Neuronal stem cell (in vitro differentiated cells): Measurements from ENCODE around the gene MEGF11.

Source experiments
- DNase-seq: peaks from one replicate; pipeline ENCODE4 v3.0.0-alpha.2; 2013; ENCODE audit warnings: low spot score
- H2AFZ ChIP-seq: one replicate; pipeline ENCODE4 v1.6.1; 2013; ENCODE audit warnings: mild to moderate bottlenecking, low read length, inconsistent platforms
- H2AK5ac ChIP-seq: 2 replicates; pipeline ENCODE4 v1.6.1; 2013; ENCODE audit warnings: low read depth, mild to moderate bottlenecking, inconsistent platforms, low read length, moderate library complexity, mixed read lengths
- H2BK120ac ChIP-seq: 2 replicates; pipeline ENCODE4 v1.6.1; 2013; ENCODE audit warnings: low read depth, mild to moderate bottlenecking, inconsistent platforms, low read length, moderate library complexity, mixed read lengths
- H2BK12ac ChIP-seq: one replicate; pipeline ENCODE4 v1.6.1; 2013; ENCODE audit warnings: low read length, inconsistent platforms
- H2BK15ac ChIP-seq: 2 replicates; pipeline ENCODE4 v1.6.1; 2013; ENCODE audit warnings: mild to moderate bottlenecking, low read length, inconsistent platforms, mixed read lengths
- H2BK5ac ChIP-seq: one replicate; pipeline ENCODE4 v1.6.1; 2013; ENCODE audit warnings: inconsistent platforms, mild to moderate bottlenecking, low read length, moderate library complexity
- H3K14ac ChIP-seq: one replicate; pipeline ENCODE4 v1.6.1; 2013; ENCODE audit warnings: low read length, inconsistent platforms
- H3K18ac ChIP-seq: 2 replicates; pipeline ENCODE4 v1.6.1; 2013; ENCODE audit warnings: low read length, inconsistent platforms
- H3K23ac ChIP-seq: 2 replicates; pipeline ENCODE4 v1.6.1; 2013; ENCODE audit warnings: low read depth, mild to moderate bottlenecking, mixed read lengths, low read length, inconsistent platforms; ENCODE audit not compliant: poor library complexity
- H3K27ac ChIP-seq: replicated peaks from 3 replicates; pipeline ENCODE4 v1.5.1; 2013; ENCODE audit warnings: low read length, inconsistent platforms
- H3K27me3 ChIP-seq, 3 experiments: 2 replicates each; pipeline ENCODE4 v1.6.1; 2013; ENCODE audit warnings: low read length in 3 of 3, mild to moderate bottlenecking in 2 of 3, inconsistent platforms in 1 of 3, low read depth in 1 of 3, mixed read lengths in 1 of 3, moderate library complexity in 1 of 3; ENCODE audit not compliant: control insufficient read depth in 3 of 3, insufficient read depth in 3 of 3
- H3K36me3 ChIP-seq, 2 donors: replicated peaks in 1 of 2; 2 replicates each; pipeline ENCODE4 v1.6.1; 2013; ENCODE audit warnings: low read length in 2 of 2; ENCODE audit not compliant: control insufficient read depth in 2 of 2, insufficient read depth in 2 of 2
- H3K4ac ChIP-seq: 2 replicates; pipeline ENCODE4 v1.6.1; 2013; ENCODE audit warnings: inconsistent platforms, mild to moderate bottlenecking, low read length, moderate library complexity
- H3K4me1 ChIP-seq, 2 donors: 1 replicate in 1 of 2; 2 replicates in 1 of 2; pipeline ENCODE4 v1.6.1; 2013; ENCODE audit warnings: low read length in 2 of 2, low read depth in 1 of 2; ENCODE audit not compliant: control insufficient read depth in 2 of 2, insufficient read depth in 1 of 2
- H3K4me2 ChIP-seq: one replicate; pipeline ENCODE4 v1.6.1; 2013; ENCODE audit warnings: mild to moderate bottlenecking, low read length, inconsistent platforms; ENCODE audit not compliant: insufficient read depth, poor library complexity, severe bottlenecking
- H3K4me3 ChIP-seq, 2 donors: 2 replicates each; pipeline ENCODE4 v1.5.1; 2013; ENCODE audit warnings: low read length in 2 of 2, mild to moderate bottlenecking in 2 of 2, inconsistent platforms in 1 of 2, moderate library complexity in 1 of 2
- H3K79me1 ChIP-seq: one replicate; pipeline ENCODE4 v1.6.1; 2013; ENCODE audit warnings: low read depth, mild to moderate bottlenecking, inconsistent platforms, low read length, moderate library complexity
- H3K9ac ChIP-seq: one replicate; pipeline ENCODE4 v1.6.1; 2013; ENCODE audit warnings: mild to moderate bottlenecking, low read depth, low read length, inconsistent platforms; ENCODE audit not compliant: poor library complexity
- H3K9me3 ChIP-seq, 2 donors: replicated peaks in 1 of 2; 2 replicates each; pipeline versions ENCODE3 to v1.6.1; 2013; ENCODE audit warnings: low read length in 2 of 2, mild to moderate bottlenecking in 2 of 2, inconsistent platforms in 1 of 2, low read depth in 1 of 2, mixed read lengths in 1 of 2, moderate library complexity in 1 of 2; ENCODE audit not compliant: control insufficient read depth in 2 of 2, insufficient read depth in 1 of 2
- H4K8ac ChIP-seq: one replicate; pipeline ENCODE4 v1.6.1; 2013; ENCODE audit warnings: low read depth, mild to moderate bottlenecking, inconsistent platforms, low read length, moderate library complexity
- H4K91ac ChIP-seq: one replicate; pipeline ENCODE4 v1.6.1; 2013; ENCODE audit warnings: low read length, low read depth, mild to moderate bottlenecking, inconsistent platforms; ENCODE audit not compliant: poor library complexity
- WGBS, 2 donors: extraction: QIAGEN DNeasy Blood & Tissue Kit; methylation state at CpG; one replicate each; pipeline ENCODE4 v1.1.7; 2013; ENCODE audit warnings: missing lambda C conversion rate in 2 of 2, mixed read lengths in 1 of 2; ENCODE audit not compliant: insufficient read length in 2 of 2, insufficient replicate concordance in 1 of 2; ENCODE audit errors: extremely low coverage in 2 of 2; 5-methylcytosine and 5-hydroxymethylcytosine counted together

The MEGF11 gene

DNA sequence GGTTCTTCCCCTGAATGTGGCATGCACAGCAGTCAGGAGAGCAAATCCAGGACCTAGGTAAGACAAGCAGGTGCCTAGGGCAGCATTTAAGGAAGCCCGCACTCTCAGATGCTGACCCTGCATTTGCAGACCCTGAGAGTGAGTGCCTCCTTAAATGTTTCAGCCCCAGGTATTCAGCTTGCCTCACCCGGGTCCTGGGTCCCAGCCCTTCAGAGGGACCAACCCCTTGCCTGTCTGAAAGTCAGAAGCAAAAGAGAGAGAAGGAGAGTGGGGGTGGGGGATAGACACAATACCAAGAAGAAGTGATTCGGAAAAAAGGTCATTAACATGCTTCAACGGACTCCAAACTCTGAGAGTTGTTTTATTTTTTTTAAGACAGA, 75.0 kb downstream of the MEGF11 start:
- Histone ChIP-seq H2BK5ac (no peak overlapping the region), H3K4me3 (no peak overlapping the region), H3K27ac (no peak overlapping the region), H2BK120ac (no peak overlapping the region), H3K27me3 (peaks cover 0 to 46% (median 0%) of the 10 kb centered on the region in 3 experiments), H4K91ac (no peak overlapping the region), H3K79me1 (no peaks in the 10 kb centered on the region), H3K4me1 (peaks cover 5 to 6% of the 10 kb centered on the region in 2 donors), H2AFZ (no peak overlapping the region), H4K8ac (no peak overlapping the region), H3K18ac (no peak overlapping the region), H3K9ac (no peak overlapping the region), H2BK15ac (no peak overlapping the region), H2BK12ac (no peak overlapping the region), H3K36me3 (no peaks in the 10 kb centered on the region), H3K23ac (no peak overlapping the region), H3K4ac (no peak overlapping the region), H3K9me3 (no peaks in the 10 kb centered on the region), H3K4me2 (no peak overlapping the region), H2AK5ac (no peak overlapping the region), H3K14ac (no peak overlapping the region)
- no CpG with 5 or more reads among the region's 4 CpGs for WGBS, 2 donors
- DNase-seq = no peak

DNA sequence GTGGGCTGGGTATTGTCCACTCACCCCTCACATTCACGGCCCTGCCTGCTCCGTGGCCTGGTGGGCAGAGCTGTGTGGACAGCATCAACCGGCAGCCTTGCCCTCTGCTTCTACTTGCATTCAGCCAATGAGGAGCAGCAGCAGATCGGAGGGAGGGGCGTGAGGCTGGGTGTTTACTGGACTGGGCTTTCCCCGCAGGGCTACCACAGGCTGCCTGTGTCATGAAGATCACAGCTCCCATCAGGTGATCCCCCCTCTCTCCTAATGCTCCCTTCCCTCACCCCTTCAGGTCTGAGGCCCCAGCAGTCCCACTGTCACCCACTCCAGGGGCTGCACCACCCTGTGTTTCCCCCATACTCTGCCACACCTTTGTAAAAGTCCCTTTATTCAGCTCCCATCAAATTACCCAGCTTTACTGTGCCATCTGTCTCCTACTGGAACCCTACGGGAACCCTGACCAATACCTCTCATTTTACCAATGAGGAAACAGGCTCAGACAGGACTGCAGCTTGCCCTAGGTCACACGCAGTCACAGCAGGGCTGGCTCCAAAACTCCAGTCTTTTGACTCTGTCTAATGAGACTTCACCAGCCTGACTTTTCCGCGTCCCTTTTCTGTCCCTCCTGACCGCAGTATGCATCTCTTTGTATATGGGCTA, 81.1 kb downstream of the MEGF11 start:
- Histone ChIP-seq H3K79me1 (peaks cover 1% of the 10 kb centered on the region), H4K8ac (no peak overlapping the region), H3K4ac (peak overlapping the region; percentile 28), H2AK5ac (no peak overlapping the region), H2BK120ac (no peak overlapping the region), H3K27ac (no peak overlapping the region), H3K4me3 (no peak overlapping the region), H2BK15ac (peak overlapping the region; percentile 1), H3K4me2 (no peak overlapping the region), H3K27me3 (peaks cover 0 to 30% (median 3%) of the 10 kb centered on the region in 3 experiments), H3K18ac (peak overlapping the region; percentile 90), H2BK12ac (peak overlapping the region; percentile 23), H3K23ac (peak overlapping the region; percentile 56), H2AFZ (no peak overlapping the region), H3K14ac (peak overlapping the region; percentile 94), H3K36me3 (no peaks in the 10 kb centered on the region), H2BK5ac (peak overlapping the region; percentile 0), H3K4me1 (peaks cover 0 to 5% of the 10 kb centered on the region in 2 donors), H3K9me3 (no peaks in the 10 kb centered on the region), H3K9ac (no peak overlapping the region), H4K91ac (peak overlapping the region; percentile 85)
- no peak for DNase-seq
- WGBS, 2 donors = no CpG with 5 or more reads among the region's 11 CpGs

DNA sequence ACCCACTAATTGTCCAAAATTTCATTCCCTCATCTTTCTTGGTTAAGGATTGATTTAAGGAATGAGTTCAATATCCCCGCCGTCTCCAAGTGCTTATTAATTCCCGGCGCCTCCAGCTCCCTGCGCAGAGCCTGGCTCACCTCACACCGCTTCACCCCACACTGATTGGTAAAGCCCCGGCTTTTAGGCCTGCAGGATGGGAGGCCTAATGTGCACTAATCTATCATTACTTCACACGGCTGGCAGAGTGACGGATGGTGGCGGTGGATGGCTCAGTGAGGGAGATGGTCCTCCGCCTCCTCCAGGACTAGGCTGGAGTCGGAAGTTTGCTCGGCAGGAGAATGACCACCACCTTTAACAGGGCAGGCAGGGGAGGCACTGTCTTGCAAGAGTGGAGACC, 81.7 kb downstream of the MEGF11 start:
- H3K9me3 ChIP-seq = no peaks in the 10 kb centered on the region
- no peak overlapping the region for H2AK5ac ChIP-seq
- H2BK5ac ChIP-seq = peak overlapping the region; percentile 0
- H3K27me3 ChIP-seq = peaks cover 0 to 30% (median 3%) of the 10 kb centered on the region in 3 experiments
- H2BK15ac ChIP-seq = peak overlapping the region; percentile 1
- peak overlapping the region; percentile 90 for H3K18ac ChIP-seq
- peaks cover 1% of the 10 kb centered on the region for H3K79me1 ChIP-seq
- H4K8ac ChIP-seq = no peak overlapping the region
- H3K4ac ChIP-seq = peak overlapping the region; percentile 28
- no peak overlapping the region for H2BK12ac ChIP-seq
- no peak overlapping the region for H2AFZ ChIP-seq
- H3K4me2 ChIP-seq = no peak overlapping the region
- no peak overlapping the region for H3K4me3 ChIP-seq
- no peak overlapping the region for H2BK120ac ChIP-seq
- H3K14ac ChIP-seq = no peak overlapping the region
- no CpG with 5 or more reads among the region's 13 CpGs for WGBS, 2 donors
- H3K27ac ChIP-seq = no peak overlapping the region
- no peaks in the 10 kb centered on the region for H3K36me3 ChIP-seq
- peaks cover 0 to 5% of the 10 kb centered on the region in 2 donors for H3K4me1 ChIP-seq
- H4K91ac ChIP-seq = peak overlapping the region; percentile 85
- no peak for DNase-seq
- peak overlapping the region; percentile 56 for H3K23ac ChIP-seq
- no peak overlapping the region for H3K9ac ChIP-seq

DNA sequence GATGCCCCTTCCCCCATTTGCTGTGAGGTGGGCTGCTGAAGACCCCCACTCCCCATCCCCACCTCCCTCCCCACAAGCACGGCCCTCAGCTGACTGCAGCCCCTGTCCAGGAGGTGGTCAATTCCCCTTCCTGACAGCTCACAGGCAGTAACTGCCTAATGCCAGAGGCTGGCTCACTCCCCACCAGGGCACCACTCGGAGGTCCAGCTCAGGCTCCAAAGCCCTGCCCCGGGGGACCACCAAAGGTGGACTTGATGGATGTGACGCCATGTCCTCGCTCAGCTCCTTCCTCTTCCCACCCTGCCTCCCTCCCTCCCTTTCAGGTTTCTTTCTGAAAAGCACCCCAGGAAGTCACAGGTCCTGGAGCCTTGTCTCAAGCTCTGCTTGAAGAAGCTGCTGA, 82.8 kb downstream of the MEGF11 start:
- Histone ChIP-seq H3K36me3 (no peaks in the 10 kb centered on the region), H2BK15ac (peak overlapping the region; percentile 82), H3K27ac (no peak overlapping the region), H3K9ac (no peak overlapping the region), H2BK5ac (no peak overlapping the region), H4K91ac (no peak overlapping the region), H3K23ac (peak overlapping the region; percentile 56), H3K4ac (no peak overlapping the region), H2AFZ (no peak overlapping the region), H3K4me3 (no peak overlapping the region), H3K18ac (peak overlapping the region; percentile 69), H3K4me1 (peaks cover 0 to 6% of the 10 kb centered on the region in 2 donors), H3K4me2 (no peak overlapping the region), H2BK12ac (no peak overlapping the region), H2BK120ac (no peak overlapping the region), H3K14ac (no peak overlapping the region), H3K79me1 (peaks cover 1% of the 10 kb centered on the region), H2AK5ac (peak overlapping the region; percentile 71), H4K8ac (no peak overlapping the region), H3K27me3 (peaks cover 0 to 30% (median 3%) of the 10 kb centered on the region in 3 experiments), H3K9me3 (no peaks in the 10 kb centered on the region)
- WGBS, 2 donors = no CpG with 5 or more reads among the region's 5 CpGs
- no peak for DNase-seq
